GM23338 (cell line): ENCODE results near the gene COX4I1. TPM values are rescaled to one million over a fixed set of nuclear protein-coding genes. Genes with fewer than 3 reads are reported as not detected.

Experiments used
- ATAC-seq: fragments of 200-7000 bp; cut with Tn5 transposase; 3 replicates; pipeline ENCODE4 v1.9.1; 2020
- DNase-seq: peaks from one replicate; pipeline ENCODE4 v3.0.0-alpha.2; 2015; ENCODE audit warnings: low spot score
- H2AFZ ChIP-seq: fragments of 200-600 bp; sonication (generic); 2 replicates; pipeline ENCODE4 v1.8.0; 2016; ENCODE audit warnings: antibody characterized with exemption, mild to moderate bottlenecking, moderate library complexity
- H3F3A ChIP-seq: fragments of 200-600 bp; sonication (generic); replicated peaks from 2 replicates; pipeline ENCODE4 v1.8.0; 2017; ENCODE audit warnings: antibody characterized with exemption, mixed run types, low read depth
- H3K27ac ChIP-seq: fragments of 200-600 bp; sonication (generic); 2 replicates; pipeline ENCODE4 v1.6.1; 2016; ENCODE audit warnings: low read depth
- H3K27me3 ChIP-seq: fragments of 200-600 bp; sonication (generic); 2 replicates; pipeline ENCODE4 v1.8.0; 2016; ENCODE audit warnings: mild to moderate bottlenecking, mixed run types, moderate library complexity; ENCODE audit not compliant: insufficient read depth
- H3K36me3 ChIP-seq: fragments of 200-600 bp; sonication (generic); 2 replicates; pipeline ENCODE4 v1.8.0; 2016; ENCODE audit warnings: mild to moderate bottlenecking; ENCODE audit not compliant: insufficient read depth
- H3K4me1 ChIP-seq: fragments of 200-600 bp; sonication (generic); 2 replicates; pipeline ENCODE4 v1.8.0; 2016; ENCODE audit warnings: mild to moderate bottlenecking, moderate library complexity; ENCODE audit not compliant: insufficient read depth
- H3K4me2 ChIP-seq: fragments of 200-600 bp; sonication (generic); 2 replicates; pipeline ENCODE4 v1.7.1; 2017; ENCODE audit warnings: mixed run types
- H3K4me3 ChIP-seq: fragments of 200-600 bp; sonication (generic); 2 replicates; pipeline ENCODE4 v1.6.1; 2016; ENCODE audit warnings: mixed run types
- H3K79me2 ChIP-seq: fragments of 200-600 bp; sonication (generic); replicated peaks from 2 replicates; pipeline ENCODE4 v1.8.0; 2017; ENCODE audit warnings: mild to moderate bottlenecking; ENCODE audit not compliant: insufficient read depth
- H3K9me2 ChIP-seq: fragments of 200-600 bp; sonication (generic); 2 replicates; pipeline ENCODE4 v1.8.0; 2017; ENCODE audit not compliant: insufficient read depth
- H4K20me1 ChIP-seq: fragments of 200-600 bp; sonication (generic); replicated peaks from 2 replicates; pipeline ENCODE4 v1.8.0; 2017; ENCODE audit warnings: mild to moderate bottlenecking; ENCODE audit not compliant: insufficient read depth
- H3K27ac Mint-ChIP-seq: 2 replicates; pipeline ENCODE4 v1.8.0; 2020; ENCODE audit warnings: inconsistent platforms, mild to moderate bottlenecking, moderate library complexity, mixed read lengths
- H3K27me3 Mint-ChIP-seq: 3 replicates; pipeline ENCODE4 v1.8.0; 2022; ENCODE audit warnings: low read depth, mild to moderate bottlenecking, moderate library complexity, mixed read lengths, inconsistent platforms; ENCODE audit not compliant: insufficient read depth, poor library complexity
- H3K36me3 Mint-ChIP-seq: 3 replicates; pipeline ENCODE4 v1.8.0; 2021; ENCODE audit warnings: low read depth, mild to moderate bottlenecking, inconsistent platforms, moderate library complexity, mixed read lengths
- H3K4me1 Mint-ChIP-seq: 3 replicates; pipeline ENCODE4 v1.8.0; 2020; ENCODE audit warnings: mild to moderate bottlenecking, inconsistent platforms, mixed read lengths
- H3K4me3 Mint-ChIP-seq: 3 replicates; pipeline ENCODE4 v1.8.0; 2021; ENCODE audit warnings: moderate library complexity, mild to moderate bottlenecking, inconsistent platforms, mixed read lengths
- H3K9me3 Mint-ChIP-seq: 3 replicates; pipeline ENCODE4 v1.8.0; 2020; ENCODE audit warnings: moderate library complexity, mild to moderate bottlenecking, inconsistent platforms, mixed read lengths
- CREB1 ChIP-seq: fragments of 250-450 bp; sonication (Bioruptor Pico); IDR thresholded peaks from 2 replicates; pipeline ENCODE4 v1.5.0; 2020; ENCODE audit warnings: low read depth, mild to moderate bottlenecking, moderate library complexity
- CTCF ChIP-seq, 2 experiments: fragments of 200-600 bp in 1 of 2; sonication (generic) in 1 of 2; conservative IDR thresholded peaks; 2 replicates each; pipeline versions ENCODE4 v1.5.1 to v1.6.1; 2016 to 2017; ENCODE audit warnings: antibody characterized with exemption in 2 of 2, low read depth in 2 of 2, mild to moderate bottlenecking in 2 of 2, moderate library complexity in 1 of 2
- ETS1 ChIP-seq: IDR thresholded peaks from 2 replicates; pipeline ENCODE4 v1.6.1; 2016; ENCODE audit warnings: antibody characterized with exemption
- EZH2 ChIP-seq: fragments of 200-600 bp; sonication (generic); IDR thresholded peaks from one replicate; pipeline ENCODE4 v1.8.0; 2017; ENCODE audit warnings: antibody characterized with exemption, mild to moderate bottlenecking, low read depth; ENCODE audit not compliant: unreplicated experiment
- EZH2phosphoT487 ChIP-seq: fragments of 200-600 bp; sonication (generic); IDR thresholded peaks from one replicate; pipeline ENCODE4 v1.8.1; 2018; ENCODE audit warnings: antibody characterized with exemption; ENCODE audit not compliant: unreplicated experiment
- JUNB ChIP-seq: IDR thresholded peaks from one replicate; pipeline ENCODE4 v1.6.1; 2016; ENCODE audit warnings: antibody characterized with exemption; ENCODE audit not compliant: unreplicated experiment
- NANOG ChIP-seq: IDR thresholded peaks from 2 replicates; pipeline ENCODE4 v1.6.1; 2016; ENCODE audit warnings: antibody characterized with exemption, borderline replicate concordance
- POLR2AphosphoS5 ChIP-seq: IDR thresholded peaks from 2 replicates; pipeline ENCODE4 v1.6.1; 2016; ENCODE audit warnings: antibody characterized with exemption, low read depth
- STAT1 ChIP-seq: IDR thresholded peaks from one replicate; pipeline ENCODE4 v1.6.1; 2016; ENCODE audit warnings: antibody characterized with exemption; ENCODE audit not compliant: unreplicated experiment
- ZNF114 ChIP-seq: fragments of 250-450 bp; sonication (Bioruptor Pico); IDR thresholded peaks from 2 replicates; pipeline ENCODE4 v1.5.0; 2020; ENCODE audit warnings: mild to moderate bottlenecking, moderate library complexity
- ZNF331 ChIP-seq: fragments of 250-450 bp; sonication (Bioruptor Pico); IDR thresholded peaks from 2 replicates; pipeline ENCODE4 v1.5.0; 2020; ENCODE audit warnings: low read depth, mild to moderate bottlenecking, moderate library complexity
- polyA plus RNA-seq: library from polyadenylated mRNA; unstranded; fragments of >200 nt; fragmentation: Nextera tagmentation; extraction: Ambion mirVana; gene quantifications from 2 replicates; pipeline ENCODE4 v1.2.1, GENCODE V29; 2016
- total RNA-seq: library from RNA; depleted of rRNA; stranded (reverse); fragments of >200 nt; shearing (Covaris generic); gene quantifications from 2 replicates; pipeline ENCODE4 v1.2.3, GENCODE V29; 2014
- TF ChIP-seq, protein P1 (sequence below): fragments of 250-450 bp; sonication (Bioruptor Pico); IDR thresholded peaks from 2 replicates; pipeline ENCODE4 v1.5.0; 2020; ENCODE audit warnings: mild to moderate bottlenecking, moderate library complexity
- TF ChIP-seq, protein P2 (sequence below): IDR thresholded peaks from one replicate; pipeline ENCODE4 v1.6.1; 2018; ENCODE audit warnings: antibody characterized with exemption; ENCODE audit not compliant: unreplicated experiment

The COX4I1 gene
- total and polyA plus RNA-seq, 2 experiments from 2014 or later = 329 to 1,008 TPM

DNA sequence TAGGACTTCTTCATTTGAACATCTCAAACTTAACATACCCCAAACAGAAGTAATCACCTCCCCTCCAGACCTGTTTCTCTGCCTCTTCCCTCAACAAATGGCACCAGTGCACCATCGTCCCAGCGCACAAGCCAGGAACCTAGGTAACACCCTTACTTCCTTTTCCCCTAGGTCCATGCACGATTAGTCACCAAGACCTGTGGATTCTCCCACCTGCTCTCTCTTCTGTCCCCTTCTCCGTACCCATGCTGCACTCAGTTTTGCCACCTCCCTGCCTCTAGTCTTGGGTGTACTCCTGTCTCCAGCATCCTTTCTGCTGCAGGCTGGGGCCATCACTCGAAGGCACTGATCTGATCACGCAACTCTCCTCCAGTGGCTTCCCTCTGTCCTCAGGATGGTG, 3.3 kb upstream of the COX4I1 start:
- no peak overlapping the region for H3K4me3 Mint-ChIP-seq
- no peaks in the 10 kb centered on the region for H3K9me2 ChIP-seq
- peaks cover 2% of the 10 kb centered on the region; the same call in 2 of the 3 replicates for H3K9me3 Mint-ChIP-seq
- peaks cover 15% of the 10 kb centered on the region for H3K27me3 Mint-ChIP-seq
- H3K79me2 ChIP-seq = peaks cover 97% of the 10 kb centered on the region
- H3K4me1 ChIP-seq = peaks cover 8% of the 10 kb centered on the region
- DNase-seq (no peak), ATAC-seq (no peak)
- peaks cover 65% of the 10 kb centered on the region for H3K36me3 Mint-ChIP-seq
- peaks cover 47% of the 10 kb centered on the region for H4K20me1 ChIP-seq
- no peaks in the 10 kb centered on the region for H3F3A ChIP-seq
- peaks cover 15% of the 10 kb centered on the region for H3K4me1 Mint-ChIP-seq
- TF ChIP-seq JUNB (no peak), CREB1 (CRISPR knock-in tag) (no peak), EZH2 (no peak), ZNF114 (CRISPR knock-in tag) (no peak), EZH2phosphoT487 (no peak), ETS1 (no peak), ZNF331 (CRISPR knock-in tag) (no peak), NANOG (no peak), STAT1 (no peak), POLR2AphosphoS5 (no peak), CTCF (conservative IDR thresholded peaks at IDR 0.05; ENCODE audit: low read depth in 2 of 2) (no peak)
- TF ChIP-seq, protein P1, sequence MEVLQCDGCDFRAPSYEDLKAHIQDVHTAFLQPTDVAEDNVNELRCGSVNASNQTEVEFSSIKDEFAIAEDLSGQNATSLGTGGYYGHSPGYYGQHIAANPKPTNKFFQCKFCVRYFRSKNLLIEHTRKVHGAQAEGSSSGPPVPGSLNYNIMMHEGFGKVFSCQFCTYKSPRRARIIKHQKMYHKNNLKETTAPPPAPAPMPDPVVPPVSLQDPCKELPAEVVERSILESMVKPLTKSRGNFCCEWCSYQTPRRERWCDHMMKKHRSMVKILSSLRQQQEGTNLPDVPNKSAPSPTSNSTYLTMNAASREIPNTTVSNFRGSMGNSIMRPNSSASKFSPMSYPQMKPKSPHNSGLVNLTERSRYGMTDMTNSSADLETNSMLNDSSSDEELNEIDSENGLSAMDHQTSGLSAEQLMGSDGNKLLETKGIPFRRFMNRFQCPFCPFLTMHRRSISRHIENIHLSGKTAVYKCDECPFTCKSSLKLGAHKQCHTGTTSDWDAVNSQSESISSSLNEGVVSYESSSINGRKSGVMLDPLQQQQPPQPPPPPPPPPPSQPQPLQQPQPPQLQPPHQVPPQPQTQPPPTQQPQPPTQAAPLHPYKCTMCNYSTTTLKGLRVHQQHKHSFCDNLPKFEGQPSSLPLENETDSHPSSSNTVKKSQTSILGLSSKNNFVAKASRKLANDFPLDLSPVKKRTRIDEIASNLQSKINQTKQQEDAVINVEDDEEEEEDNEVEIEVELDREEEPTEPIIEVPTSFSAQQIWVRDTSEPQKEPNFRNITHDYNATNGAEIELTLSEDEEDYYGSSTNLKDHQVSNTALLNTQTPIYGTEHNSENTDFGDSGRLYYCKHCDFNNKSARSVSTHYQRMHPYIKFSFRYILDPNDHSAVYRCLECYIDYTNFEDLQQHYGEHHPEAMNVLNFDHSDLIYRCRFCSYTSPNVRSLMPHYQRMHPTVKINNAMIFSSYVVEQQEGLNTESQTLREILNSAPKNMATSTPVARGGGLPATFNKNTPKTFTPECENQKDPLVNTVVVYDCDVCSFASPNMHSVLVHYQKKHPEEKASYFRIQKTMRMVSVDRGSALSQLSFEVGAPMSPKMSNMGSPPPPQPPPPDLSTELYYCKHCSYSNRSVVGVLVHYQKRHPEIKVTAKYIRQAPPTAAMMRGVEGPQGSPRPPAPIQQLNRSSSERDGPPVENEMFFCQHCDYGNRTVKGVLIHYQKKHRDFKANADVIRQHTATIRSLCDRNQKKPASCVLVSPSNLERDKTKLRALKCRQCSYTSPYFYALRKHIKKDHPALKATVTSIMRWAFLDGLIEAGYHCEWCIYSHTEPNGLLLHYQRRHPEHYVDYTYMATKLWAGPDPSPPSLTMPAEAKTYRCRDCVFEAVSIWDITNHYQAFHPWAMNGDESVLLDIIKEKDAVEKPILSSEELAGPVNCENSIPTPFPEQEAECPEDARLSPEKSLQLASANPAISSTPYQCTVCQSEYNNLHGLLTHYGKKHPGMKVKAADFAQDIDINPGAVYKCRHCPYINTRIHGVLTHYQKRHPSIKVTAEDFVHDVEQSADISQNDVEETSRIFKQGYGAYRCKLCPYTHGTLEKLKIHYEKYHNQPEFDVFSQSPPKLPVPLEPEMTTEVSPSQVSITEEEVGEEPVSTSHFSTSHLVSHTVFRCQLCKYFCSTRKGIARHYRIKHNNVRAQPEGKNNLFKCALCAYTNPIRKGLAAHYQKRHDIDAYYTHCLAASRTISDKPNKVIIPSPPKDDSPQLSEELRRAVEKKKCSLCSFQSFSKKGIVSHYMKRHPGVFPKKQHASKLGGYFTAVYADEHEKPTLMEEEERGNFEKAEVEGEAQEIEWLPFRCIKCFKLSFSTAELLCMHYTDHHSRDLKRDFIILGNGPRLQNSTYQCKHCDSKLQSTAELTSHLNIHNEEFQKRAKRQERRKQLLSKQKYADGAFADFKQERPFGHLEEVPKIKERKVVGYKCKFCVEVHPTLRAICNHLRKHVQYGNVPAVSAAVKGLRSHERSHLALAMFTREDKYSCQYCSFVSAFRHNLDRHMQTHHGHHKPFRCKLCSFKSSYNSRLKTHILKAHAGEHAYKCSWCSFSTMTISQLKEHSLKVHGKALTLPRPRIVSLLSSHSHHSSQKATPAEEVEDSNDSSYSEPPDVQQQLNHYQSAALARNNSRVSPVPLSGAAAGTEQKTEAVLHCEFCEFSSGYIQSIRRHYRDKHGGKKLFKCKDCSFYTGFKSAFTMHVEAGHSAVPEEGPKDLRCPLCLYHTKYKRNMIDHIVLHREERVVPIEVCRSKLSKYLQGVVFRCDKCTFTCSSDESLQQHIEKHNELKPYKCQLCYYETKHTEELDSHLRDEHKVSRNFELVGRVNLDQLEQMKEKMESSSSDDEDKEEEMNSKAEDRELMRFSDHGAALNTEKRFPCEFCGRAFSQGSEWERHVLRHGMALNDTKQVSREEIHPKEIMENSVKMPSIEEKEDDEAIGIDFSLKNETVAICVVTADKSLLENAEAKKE = no peak
- TF ChIP-seq, protein P2, sequence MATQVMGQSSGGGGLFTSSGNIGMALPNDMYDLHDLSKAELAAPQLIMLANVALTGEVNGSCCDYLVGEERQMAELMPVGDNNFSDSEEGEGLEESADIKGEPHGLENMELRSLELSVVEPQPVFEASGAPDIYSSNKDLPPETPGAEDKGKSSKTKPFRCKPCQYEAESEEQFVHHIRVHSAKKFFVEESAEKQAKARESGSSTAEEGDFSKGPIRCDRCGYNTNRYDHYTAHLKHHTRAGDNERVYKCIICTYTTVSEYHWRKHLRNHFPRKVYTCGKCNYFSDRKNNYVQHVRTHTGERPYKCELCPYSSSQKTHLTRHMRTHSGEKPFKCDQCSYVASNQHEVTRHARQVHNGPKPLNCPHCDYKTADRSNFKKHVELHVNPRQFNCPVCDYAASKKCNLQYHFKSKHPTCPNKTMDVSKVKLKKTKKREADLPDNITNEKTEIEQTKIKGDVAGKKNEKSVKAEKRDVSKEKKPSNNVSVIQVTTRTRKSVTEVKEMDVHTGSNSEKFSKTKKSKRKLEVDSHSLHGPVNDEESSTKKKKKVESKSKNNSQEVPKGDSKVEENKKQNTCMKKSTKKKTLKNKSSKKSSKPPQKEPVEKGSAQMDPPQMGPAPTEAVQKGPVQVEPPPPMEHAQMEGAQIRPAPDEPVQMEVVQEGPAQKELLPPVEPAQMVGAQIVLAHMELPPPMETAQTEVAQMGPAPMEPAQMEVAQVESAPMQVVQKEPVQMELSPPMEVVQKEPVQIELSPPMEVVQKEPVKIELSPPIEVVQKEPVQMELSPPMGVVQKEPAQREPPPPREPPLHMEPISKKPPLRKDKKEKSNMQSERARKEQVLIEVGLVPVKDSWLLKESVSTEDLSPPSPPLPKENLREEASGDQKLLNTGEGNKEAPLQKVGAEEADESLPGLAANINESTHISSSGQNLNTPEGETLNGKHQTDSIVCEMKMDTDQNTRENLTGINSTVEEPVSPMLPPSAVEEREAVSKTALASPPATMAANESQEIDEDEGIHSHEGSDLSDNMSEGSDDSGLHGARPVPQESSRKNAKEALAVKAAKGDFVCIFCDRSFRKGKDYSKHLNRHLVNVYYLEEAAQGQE = no peak
- H3K4me2 ChIP-seq = no peak overlapping the region
- H3K27me3 ChIP-seq = no peaks in the 10 kb centered on the region
- no peak overlapping the region for H3K4me3 ChIP-seq
- no peak overlapping the region for H3K27ac Mint-ChIP-seq
- H3K36me3 ChIP-seq = peaks cover 7% of the 10 kb centered on the region
- no peak overlapping the region for H3K27ac ChIP-seq
- no peak overlapping the region for H2AFZ ChIP-seq
